B cell (primary cell): ENCODE data around the gene PITX2.

Source experiments
- CTCF ChIP-seq: fragments of 200-600 bp; IDR thresholded peaks from one replicate; pipeline ENCODE4 v1.8.0; 2022; ENCODE audit warnings: antibody characterized with exemption, mild to moderate bottlenecking
- EZH2 ChIP-seq: IDR thresholded peaks from 2 replicates; pipeline ENCODE4 v1.6.1; 2012; ENCODE audit warnings: borderline replicate concordance, low read depth, mild to moderate bottlenecking, moderate library complexity, low read length; ENCODE audit not compliant: insufficient read depth, poor library complexity, severe bottlenecking

- TF ChIP-seq CTCF (no peak), EZH2 (no peak)
These were observed 12.4 kb upstream of the PITX2 start for GRCh38 chr4:110635163-110635865.
